Endothelial cell of umbilical vein (primary cell): ENCODE results near the gene PAX6. TPM values are rescaled to one million over a fixed set of nuclear protein-coding genes. Genes with fewer than 3 reads are reported as not detected.

Experiments
- BruUV-seq: library from RNA; stranded (reverse); fragments of 400-500 nt; replicated peaks from 2 replicates; lab custom pipeline; 2021; lab: Mats Ljungman, UMichigan
- CTCF ChIA-PET: fragments of 300-600, 350-600 bp; sonication (Branson Sonifier 250); formaldehyde crosslinking; loops from one replicate; lab custom pipeline; 2021; ENCODE audit warnings: antibody characterized with exemption, inconsistent platforms; lab: Charles Lee
- POLR2A ChIA-PET: fragments of 300-600, 350-600 bp; sonication (Branson Sonifier 250); formaldehyde crosslinking; loops from one replicate; lab custom pipeline; 2021; ENCODE audit warnings: antibody characterized with exemption, inconsistent platforms; lab: Charles Lee
- DNase-seq: peaks from one replicate; pipeline ENCODE4 v3.0.0-alpha.2; 2011; ENCODE audit warnings: low read depth, low spot score
- FAIRE-seq: peaks from 2 replicates; lab custom pipeline; 2011; peaks lifted over from hg19 to GRCh38; lab: Jason Lieb, UNC
- H2AFZ ChIP-seq: 2 replicates; pipeline ENCODE4 v1.6.0; 2012; ENCODE audit warnings: low read depth, low read length, control low read depth, inconsistent platforms
- H3K27ac ChIP-seq: 2 replicates; pipeline ENCODE4 v1.5.1; 2011; ENCODE audit warnings: low read depth, mild to moderate bottlenecking, control low read depth, low read length, moderate library complexity; ENCODE audit not compliant: insufficient read depth
- H3K27me3 ChIP-seq, 2 experiments: 2 replicates each; pipeline versions ENCODE4 v1.6.0 to v1.6.1; 2011; ENCODE audit warnings: low read length in 2 of 2, mixed read lengths in 1 of 2; ENCODE audit not compliant: control insufficient read depth in 2 of 2, insufficient read depth in 2 of 2
- H3K36me3 ChIP-seq, 2 experiments: 2 replicates in 1 of 2; 3 replicates in 1 of 2; pipeline ENCODE4 v1.5.1; 2011; ENCODE audit warnings: low read length in 2 of 2, mild to moderate bottlenecking in 1 of 2, moderate library complexity in 1 of 2; ENCODE audit not compliant: control insufficient read depth in 2 of 2, insufficient read depth in 2 of 2; ENCODE audit errors: extremely low read depth in 1 of 2
- H3K4me1 ChIP-seq: 3 replicates; pipeline ENCODE4 v1.5.1; 2011; ENCODE audit warnings: mild to moderate bottlenecking, low read length; ENCODE audit not compliant: control insufficient read depth, insufficient read depth; ENCODE audit errors: extremely low read depth
- H3K4me2 ChIP-seq: 2 replicates; pipeline ENCODE4 v1.6.1; 2011; ENCODE audit warnings: low read length, control low read depth, mixed read lengths; ENCODE audit not compliant: insufficient read depth
- H3K4me3 ChIP-seq, 3 experiments: fragments of 200-600 bp in 1 of 3; sonication (generic), shearing (Covaris generic) in 1 of 3; replicated peaks in 1 of 3; 2 replicates each; pipeline ENCODE4 v1.5.1; 2011 to 2016; ENCODE audit warnings: control low read depth in 3 of 3, low read length in 3 of 3, mild to moderate bottlenecking in 2 of 3, inconsistent platforms in 1 of 3, low read depth in 1 of 3, moderate library complexity in 1 of 3; ENCODE audit not compliant: insufficient read depth in 1 of 3
- H3K79me2 ChIP-seq: 2 replicates; pipeline ENCODE4 v1.6.0; 2012; ENCODE audit warnings: low read length, inconsistent platforms; ENCODE audit not compliant: control insufficient read depth, insufficient read depth
- H3K9ac ChIP-seq: replicated peaks from 2 replicates; pipeline ENCODE3; 2011; ENCODE audit warnings: low read length, control low read depth; ENCODE audit not compliant: insufficient read depth; ENCODE audit errors: extremely low read depth
- H3K9me1 ChIP-seq: replicated peaks from 3 replicates; pipeline ENCODE4 v1.6.0; 2011; ENCODE audit warnings: mild to moderate bottlenecking, low read length; ENCODE audit not compliant: control insufficient read depth, insufficient read depth; ENCODE audit errors: extremely low read depth
- H3K9me3 ChIP-seq: replicated peaks from 2 replicates; pipeline ENCODE4 v1.5.1; 2012; ENCODE audit warnings: low read length, inconsistent platforms; ENCODE audit not compliant: control insufficient read depth, insufficient read depth
- H4K20me1 ChIP-seq: replicated peaks from 2 replicates; pipeline ENCODE3; 2011; ENCODE audit warnings: mild to moderate bottlenecking, low read length; ENCODE audit not compliant: control insufficient read depth, insufficient read depth; ENCODE audit errors: extremely low read depth
- CTCF ChIP-seq, 2 donors: IDR thresholded peaks; 1 replicate in 1 of 2; 2 replicates in 1 of 2; pipeline ENCODE4 v1.5.1; 2011; ENCODE audit warnings: low read length in 2 of 2, mild to moderate bottlenecking in 2 of 2, moderate library complexity in 2 of 2, control low read depth in 1 of 2, inconsistent platforms in 1 of 2, low read depth in 1 of 2; ENCODE audit not compliant: insufficient read depth in 1 of 2; ENCODE audit errors: extremely low read depth in 1 of 2
- FOS ChIP-seq: IDR thresholded peaks from 2 replicates; pipeline ENCODE4 v1.6.1; 2011; ENCODE audit warnings: mild to moderate bottlenecking, low read length, moderate library complexity, borderline replicate concordance; ENCODE audit not compliant: insufficient read depth
- GATA2 ChIP-seq: IDR thresholded peaks from 2 replicates; pipeline ENCODE4 v1.7.0; 2011; ENCODE audit warnings: low read depth, mild to moderate bottlenecking, moderate library complexity, mixed read lengths, low read length; ENCODE audit not compliant: insufficient read length, insufficient read depth
- JUN ChIP-seq: IDR thresholded peaks from 2 replicates; pipeline ENCODE4 v1.6.1; 2011; ENCODE audit warnings: borderline replicate concordance, low read depth; ENCODE audit not compliant: insufficient read length, insufficient read depth
- MYC ChIP-seq: IDR thresholded peaks from one replicate; pipeline ENCODE4 v1.6.1; 2011; ENCODE audit warnings: mild to moderate bottlenecking, low read depth, low read length
- POLR2A ChIP-seq: IDR thresholded peaks from 2 replicates; pipeline ENCODE4 v1.6.1; 2012; ENCODE audit warnings: low read depth, mild to moderate bottlenecking, control low read depth, low read length
- POLR2AphosphoS5 ChIP-seq: IDR thresholded peaks from 2 replicates; pipeline ENCODE4 v1.6.1; 2012; ENCODE audit warnings: low read depth, mild to moderate bottlenecking, control low read depth, low read length, moderate library complexity; ENCODE audit not compliant: insufficient read depth
- dilution Hi-C: fragments of 300-500 bp; cut with MboI; formaldehyde crosslinking; loops from one replicate; pipeline ENCODE4 v1.15.0; 2019; ENCODE audit warnings: low sequenced_read_pairs; ENCODE audit not compliant: extremely low pct_ligation_motif_present
- intact Hi-C: fragments of 100-400 bp; cut with micrococcal nuclease; formaldehyde crosslinking; loops from one replicate; pipeline ENCODE4 v1.10.0; 2022
- polyA plus RNA-seq, 4 experiments: library from polyadenylated mRNA; depleted of rRNA in 3 of 4; stranded (reverse) in 3 of 4; unstranded in 1 of 4; fragments of >200 nt; gene quantifications; 2 replicates each; pipeline versions ENCODE4 v1.2.1 to v1.2.3, GENCODE V29; 2011 to 2012; ENCODE audit warnings: missing spikeins in 1 of 4
- total RNA-seq: library from RNA; stranded (reverse); gene quantifications from 2 replicates; pipeline ENCODE4 v1.2.3, GENCODE V29; 2021

PAX6 gene
- total and polyA plus RNA-seq, 2 donors (not counting 3 experiments of a cell fraction or from before 2014, with no cell fraction given) = not detected

GRCh38 chr11:31792036-31792435 is 19.1 kb downstream of the PAX6 start:
- intact Hi-C loops = loop anchor here (10.0 kb wide), 1 partner anchor 397 kb away; no protein-coding TSS in a partner anchor
- BruUV-seq = no TSS peak
- Histone ChIP-seq H3K27me3 (peaks cover 30 to 41% of the 10 kb centered on the region in 2 experiments), H3K4me2 (no peak overlapping the region), H2AFZ (no peak overlapping the region), H3K27ac (no peak overlapping the region), H3K9me3 (no peaks in the 10 kb centered on the region), H3K9me1 (no peaks in the 10 kb centered on the region), H3K36me3 (no peaks in the 10 kb centered on the region), H3K4me3 (no peak overlapping the region), H3K9ac (no peak overlapping the region), H4K20me1 (no peaks in the 10 kb centered on the region), H3K79me2 (no peaks in the 10 kb centered on the region), H3K4me1 (no peaks in the 10 kb centered on the region)
- CTCF ChIA-PET = no interaction called here
- POLR2A ChIA-PET = no interaction called here
- dilution Hi-C loops = no loop called here
- DNase-seq = no peak
- TF ChIP-seq POLR2AphosphoS5 (no peak), POLR2A (no peak), GATA2 (no peak), JUN (no peak), CTCF (IDR thresholded peaks at IDR 0.05; ENCODE audit: extremely low read depth in 1 of 2, insufficient read depth in 1 of 2, low read depth in 1 of 2, low read length in 2 of 2) (no peak), MYC (no peak)
- FAIRE-seq = no peak

DNA sequence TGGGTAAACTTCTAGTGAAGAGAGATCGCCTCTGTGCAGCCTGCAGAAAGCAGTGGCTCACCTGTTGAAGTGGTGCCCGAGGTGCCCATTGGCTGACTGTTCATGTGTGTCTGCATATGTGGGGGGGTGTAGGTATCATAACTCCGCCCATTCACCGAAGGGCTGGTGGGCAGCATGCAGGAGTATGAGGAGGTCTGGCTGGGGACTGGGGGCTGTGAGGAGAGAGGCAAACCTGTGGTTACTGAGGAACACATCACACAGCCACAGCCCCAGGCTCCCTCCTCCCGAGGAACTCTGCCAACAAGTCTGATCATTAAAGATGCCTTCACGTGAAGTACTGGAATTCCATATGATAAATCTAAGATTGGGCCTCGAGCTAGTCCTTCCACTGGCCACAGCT is 20.5 kb downstream of the PAX6 start:
- H3K4me2 ChIP-seq = no peak overlapping the region
- H3K36me3 ChIP-seq = no peaks in the 10 kb centered on the region
- no peak overlapping the region for H3K27ac ChIP-seq
- H4K20me1 ChIP-seq = no peaks in the 10 kb centered on the region
- H3K27me3 ChIP-seq = peaks cover 17 to 28% of the 10 kb centered on the region in 2 experiments
- no peaks in the 10 kb centered on the region for H3K4me1 ChIP-seq
- no TSS peak for BruUV-seq
- no peak overlapping the region for H3K4me3 ChIP-seq
- H2AFZ ChIP-seq = no peak overlapping the region
- no peaks in the 10 kb centered on the region for H3K9me3 ChIP-seq
- no peak for FAIRE-seq
- no peaks in the 10 kb centered on the region for H3K9me1 ChIP-seq
- no peak overlapping the region for H3K9ac ChIP-seq
- TF ChIP-seq FOS = no peak
- no peak for TF ChIP-seq GATA2
- POLR2A ChIA-PET = no interaction called here
- dilution Hi-C loops (no loop called here), intact Hi-C loops (loop anchor here (10.0 kb wide), 1 partner anchor 396 kb away; no protein-coding TSS in a partner anchor)
- H3K79me2 ChIP-seq = no peaks in the 10 kb centered on the region
- no peak for DNase-seq
- CTCF ChIA-PET = interaction anchor here (0.7 kb wide), 1 partner anchor 145 kb away, joined by 3 read pairs; no protein-coding TSS in a partner anchor
